MCF 10A (cell line): ENCODE data around the gene DAAM1. TPM values are rescaled to one million over a fixed set of nuclear protein-coding genes. Genes with fewer than 3 reads are reported as not detected.

Source experiments
- BruUV-seq: library from RNA; stranded (reverse); fragments of 400-500 nt; replicated peaks from 2 replicates; lab custom pipeline; 2021; lab: Mats Ljungman, UMichigan
- CTCF ChIA-PET: fragments of 300-600 bp; sonication (Branson Sonifier 250); formaldehyde crosslinking; extraction: SDS; loops from one replicate; lab custom pipeline; 2021; ENCODE audit warnings: antibody characterized with exemption, inconsistent platforms; lab: Yijun Ruan, JAX
- POLR2A ChIA-PET: fragments of 300-600, 350-650 bp; sonication (Branson Sonifier 250); formaldehyde crosslinking; extraction: SDS; loops from one replicate; lab custom pipeline; 2020; ENCODE audit warnings: antibody characterized with exemption, inconsistent platforms; lab: Yijun Ruan, JAX
- DNase-seq: peaks from one replicate; pipeline ENCODE4 v3.0.0-alpha.2; 2018; ENCODE audit not compliant: unreplicated experiment
- H3K27ac Mint-ChIP-seq: one replicate; pipeline ENCODE4 v1.8.0; 2022; ENCODE audit warnings: mild to moderate bottlenecking, low read depth, mixed read lengths; ENCODE audit not compliant: unreplicated experiment
- H3K27me3 Mint-ChIP-seq: one replicate; pipeline ENCODE4 v1.8.0; 2022; ENCODE audit warnings: mixed read lengths; ENCODE audit not compliant: insufficient read depth, unreplicated experiment
- H3K36me3 Mint-ChIP-seq: one replicate; pipeline ENCODE4 v1.8.0; 2022; ENCODE audit warnings: mild to moderate bottlenecking, moderate library complexity, mixed read lengths; ENCODE audit not compliant: insufficient read depth, unreplicated experiment
- H3K4me1 Mint-ChIP-seq: one replicate; pipeline ENCODE4 v1.8.0; 2022; ENCODE audit warnings: mixed read lengths; ENCODE audit not compliant: insufficient read depth, unreplicated experiment
- H3K4me3 Mint-ChIP-seq: one replicate; pipeline ENCODE4 v1.8.0; 2022; ENCODE audit warnings: mild to moderate bottlenecking, moderate library complexity, mixed read lengths; ENCODE audit not compliant: unreplicated experiment
- H3K9me3 Mint-ChIP-seq: one replicate; pipeline ENCODE4 v1.8.0; 2022; ENCODE audit warnings: mixed read lengths; ENCODE audit not compliant: unreplicated experiment
- intact Hi-C: fragments of 100-400 bp; cut with micrococcal nuclease; formaldehyde crosslinking; loops from 2 replicates; pipeline ENCODE4 v1.14.1; 2022
- total RNA-seq: library from RNA; stranded (reverse); gene quantifications from 2 replicates; pipeline ENCODE4 v1.2.3, GENCODE V29; 2022
- TF ChIP-seq, protein P1 (sequence below): fragments of 200-600 bp; IDR thresholded peaks from one replicate; pipeline ENCODE4 v1.8.0; 2022; ENCODE audit warnings: antibody characterized with exemption, mild to moderate bottlenecking; ENCODE audit not compliant: unreplicated experiment

DAAM1 gene
- total RNA-seq, 1 experiment from 2014 or later: 27.4 TPM

- H3K4me3 Mint-ChIP-seq: no peak overlapping the region
- POLR2A ChIA-PET: no interaction called here
- TF ChIP-seq, protein P1, sequence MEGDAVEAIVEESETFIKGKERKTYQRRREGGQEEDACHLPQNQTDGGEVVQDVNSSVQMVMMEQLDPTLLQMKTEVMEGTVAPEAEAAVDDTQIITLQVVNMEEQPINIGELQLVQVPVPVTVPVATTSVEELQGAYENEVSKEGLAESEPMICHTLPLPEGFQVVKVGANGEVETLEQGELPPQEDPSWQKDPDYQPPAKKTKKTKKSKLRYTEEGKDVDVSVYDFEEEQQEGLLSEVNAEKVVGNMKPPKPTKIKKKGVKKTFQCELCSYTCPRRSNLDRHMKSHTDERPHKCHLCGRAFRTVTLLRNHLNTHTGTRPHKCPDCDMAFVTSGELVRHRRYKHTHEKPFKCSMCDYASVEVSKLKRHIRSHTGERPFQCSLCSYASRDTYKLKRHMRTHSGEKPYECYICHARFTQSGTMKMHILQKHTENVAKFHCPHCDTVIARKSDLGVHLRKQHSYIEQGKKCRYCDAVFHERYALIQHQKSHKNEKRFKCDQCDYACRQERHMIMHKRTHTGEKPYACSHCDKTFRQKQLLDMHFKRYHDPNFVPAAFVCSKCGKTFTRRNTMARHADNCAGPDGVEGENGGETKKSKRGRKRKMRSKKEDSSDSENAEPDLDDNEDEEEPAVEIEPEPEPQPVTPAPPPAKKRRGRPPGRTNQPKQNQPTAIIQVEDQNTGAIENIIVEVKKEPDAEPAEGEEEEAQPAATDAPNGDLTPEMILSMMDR: no peak
- intact Hi-C loops: no loop called here
- H3K27me3 Mint-ChIP-seq: no peaks in the 10 kb centered on the region
- CTCF ChIA-PET: no interaction called here
- no TSS peak for BruUV-seq
- peaks cover 7% of the 10 kb centered on the region for H3K9me3 Mint-ChIP-seq
- peaks cover 2% of the 10 kb centered on the region for H3K36me3 Mint-ChIP-seq
- DNase-seq: peak; percentile 47
- no peaks in the 10 kb centered on the region for H3K4me1 Mint-ChIP-seq
- no peak overlapping the region for H3K27ac Mint-ChIP-seq
Observed at GRCh38 chr14:59394268-59394667, 205.8 kb downstream of the DAAM1 start.

GRCh38 chr14:59395672-59396071, 207.2 kb downstream of the DAAM1 start:
- no peak overlapping the region for H3K4me3 Mint-ChIP-seq
- DNase-seq: no peak
- CTCF ChIA-PET: interaction anchor here (0.5 to 0.6 kb wide), 2 partner anchors 32 to 836 kb away, joined by 3 read pairs; no protein-coding TSS in a partner anchor
- H3K27ac Mint-ChIP-seq: no peak overlapping the region
- BruUV-seq: no TSS peak
- no peaks in the 10 kb centered on the region for H3K27me3 Mint-ChIP-seq
- H3K36me3 Mint-ChIP-seq: no peaks in the 10 kb centered on the region
- no peaks in the 10 kb centered on the region for H3K4me1 Mint-ChIP-seq
- H3K9me3 Mint-ChIP-seq: peaks cover 8% of the 10 kb centered on the region
- POLR2A ChIA-PET: no interaction called here
- TF ChIP-seq, protein P1: no peak
- intact Hi-C loops: no loop called here

DNA sequence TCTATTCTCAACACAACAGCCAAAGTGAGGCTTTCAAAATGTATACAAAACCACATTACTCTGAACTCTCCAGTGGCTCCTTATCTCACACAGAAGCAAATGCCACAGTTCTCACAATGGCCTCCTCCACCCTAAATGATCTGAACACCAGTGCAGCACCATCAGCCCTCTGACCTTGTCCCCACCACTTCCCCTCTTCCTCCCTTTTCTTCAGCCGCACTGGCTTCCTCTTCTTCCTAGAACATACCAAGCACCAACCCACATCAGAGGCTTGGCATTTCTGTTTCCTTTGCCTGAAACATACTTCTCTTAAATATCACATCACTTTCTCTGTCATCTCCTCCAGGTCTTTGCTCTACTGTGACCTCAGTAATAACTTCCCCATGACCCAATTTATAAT, 210.4 kb downstream of the DAAM1 start:
- TF ChIP-seq, protein P1: no peak
- peaks cover 8% of the 10 kb centered on the region for H3K9me3 Mint-ChIP-seq
- H3K36me3 Mint-ChIP-seq: no peaks in the 10 kb centered on the region
- ChIA-PET POLR2A (no interaction called here), CTCF (no interaction called here)
- no peak overlapping the region for H3K4me3 Mint-ChIP-seq
- H3K27ac Mint-ChIP-seq: no peak overlapping the region
- no peak for DNase-seq
- intact Hi-C loops: no loop called here
- BruUV-seq: no TSS peak
- H3K4me1 Mint-ChIP-seq: no peaks in the 10 kb centered on the region
- H3K27me3 Mint-ChIP-seq: no peaks in the 10 kb centered on the region

GRCh38 chr14:59406454-59407245, 218.2 kb downstream of the DAAM1 start:
- ChIA-PET POLR2A (interaction anchor here (0.7 to 2.6 kb wide), 19 partner anchors 10 to 506 kb away, joined by 3 to 16 read pairs (median 4); partner anchors contain the start of gene DAAM1), CTCF (interaction anchor here (0.9 to 1.1 kb wide), 2 partner anchors 39 to 71 kb away, joined by 3 read pairs; no protein-coding TSS in a partner anchor)
- no TSS peak for BruUV-seq
- TF ChIP-seq, protein P1: no peak
- Mint-ChIP-seq H3K27ac (peak overlapping the region; percentile 81), H3K4me3 (peak overlapping the region; percentile 34), H3K9me3 (peaks cover 17% of the 10 kb centered on the region), H3K4me1 (peaks cover 10% of the 10 kb centered on the region), H3K27me3 (no peaks in the 10 kb centered on the region), H3K36me3 (peaks cover 6% of the 10 kb centered on the region)
- no peak for DNase-seq
- intact Hi-C loops: loop anchor here (5.0 kb wide), 1 partner anchor 44 kb away; no protein-coding TSS in a partner anchor
